Mesenteric fat pad (tissue), 1 donor: ENCODE results near the gene CCDC141. TPM values are rescaled to one million over a fixed set of nuclear protein-coding genes. Genes with fewer than 3 reads are reported as not detected.
"Not testable (repeated sequence)": the region's sequence is repeated elsewhere in the genome, so short reads cannot be mapped to it uniquely, and the experiment has no call there.

ENCODE experiments used
- DNase-seq: peaks from one replicate; pipeline ENCODE4 v3.0.0-alpha.2; 2020; ENCODE audit warnings: low spot score
- total RNA-seq: library from RNA; stranded (reverse); fragmentation: NEBNext Ultra II Directional; extraction: Animal tissue kit (Norgen Biotek cat#: 25700); gene quantifications from one replicate; pipeline ENCODE4 v1.2.1, GENCODE V29; 2021
- donor health status: DM: yes; HTN: yes; CAD: no.

Gene CCDC141
- total RNA-seq, 1 donor from 2014 or later: 6.4 TPM

- DNase-seq: not testable (repeated sequence)
Observed at GRCh38 chr2:179045602-179046001, 4.3 kb downstream of the CCDC141 start.

GRCh38 chr2:179044500-179044899 lies 5.4 kb downstream of the CCDC141 start:
- DNase-seq: no peak

- DNase-seq: no peak
Observed at GRCh38 chr2:179037807-179038206, 12.1 kb downstream of the CCDC141 start.

GRCh38 chr2:179036353-179036905 lies 13.5 kb downstream of the CCDC141 start:
- no peak for DNase-seq

- no peak for DNase-seq
Observed at GRCh38 chr2:179031731-179032408, 18.1 kb downstream of the CCDC141 start.

- no peak for DNase-seq
Observed at GRCh38 chr2:179024445-179024844, 25.5 kb downstream of the CCDC141 start.

- no peak for DNase-seq
Observed at GRCh38 chr2:179022685-179023084, 27.3 kb downstream of the CCDC141 start.

GRCh38 chr2:179021258-179021657 lies 28.7 kb downstream of the CCDC141 start:
- no peak for DNase-seq

GRCh38 chr2:179020156-179020750 lies 29.7 kb downstream of the CCDC141 start:
- DNase-seq: no peak

- no peak for DNase-seq
Observed at GRCh38 chr2:179019260-179019659, 30.7 kb downstream of the CCDC141 start.

GRCh38 chr2:179017773-179018357 lies 32.1 kb downstream of the CCDC141 start:
- no peak for DNase-seq

GRCh38 chr2:179014189-179014588 lies 35.7 kb downstream of the CCDC141 start:
- not testable (repeated sequence) for DNase-seq

GRCh38 chr2:179005976-179006375 lies 44.0 kb downstream of the CCDC141 start:
- DNase-seq: no peak

- no peak for DNase-seq
Observed at GRCh38 chr2:178999476-178999875, 50.5 kb downstream of the CCDC141 start.

- DNase-seq: no peak
Observed at GRCh38 chr2:178998539-178998938, 51.4 kb downstream of the CCDC141 start.

- DNase-seq: no peak
Observed at GRCh38 chr2:178997477-178997876, 52.5 kb downstream of the CCDC141 start.

- DNase-seq: no peak
Observed at GRCh38 chr2:178997067-178997466, 52.9 kb downstream of the CCDC141 start.

GRCh38 chr2:178994264-178994663 lies 55.7 kb downstream of the CCDC141 start:
- no peak for DNase-seq

GRCh38 chr2:178993788-178994187 lies 56.1 kb downstream of the CCDC141 start:
- DNase-seq: no peak

- not testable (repeated sequence) for DNase-seq
Observed at GRCh38 chr2:178992719-178993118, 57.2 kb downstream of the CCDC141 start.

GRCh38 chr2:178990533-178991241 lies 59.2 kb downstream of the CCDC141 start:
- DNase-seq: no peak

- DNase-seq: not testable (repeated sequence)
Observed at GRCh38 chr2:178989424-178989823, 60.5 kb downstream of the CCDC141 start.
